Transverse colon (tissue), 4 donors: Measurements from ENCODE around the gene CUTA. TPM values are rescaled to one million over a fixed set of nuclear protein-coding genes. Genes with fewer than 3 reads are reported as not detected.
A peak's percentile ranks its signal among the peaks of the same experiment; 100 is the strongest.

ENCODE experiments used
- DNase-seq: peaks from one replicate; pipeline ENCODE4 v3.0.0-alpha.2; 2019
- H3K27ac ChIP-seq, 4 donors: fragments of 200-600 bp; sonication (generic); 2 replicates each; pipeline ENCODE4 v1.5.1; 2016 to 2018; ENCODE audit warnings: inconsistent platforms in 4 of 4
- H3K27me3 ChIP-seq: fragments of 200-600 bp; sonication (generic); 2 replicates; pipeline ENCODE4 v1.5.1; 2017; ENCODE audit warnings: inconsistent platforms
- H3K36me3 ChIP-seq, 4 donors: fragments of 200-600 bp; sonication (generic); 2 replicates each; pipeline ENCODE4 v1.5.1; 2017 to 2019; ENCODE audit warnings: inconsistent platforms in 4 of 4
- H3K4me1 ChIP-seq, 4 donors: fragments of 200-600 bp; sonication (generic); 2 replicates each; pipeline ENCODE4 v1.5.1; 2017 to 2020; ENCODE audit warnings: inconsistent platforms in 4 of 4
- H3K4me3 ChIP-seq, 4 donors: fragments of 200-600 bp; sonication (generic); 1 replicate in 1 of 4; 2 replicates in 3 of 4; pipeline versions ENCODE4 v1.5.1 to v1.6.1; 2017 to 2019; ENCODE audit warnings: inconsistent platforms in 4 of 4
- H3K9me3 ChIP-seq, 2 donors: fragments of 200-600 bp; sonication (generic); 2 replicates each; pipeline ENCODE4 v1.5.1; 2017 to 2019; ENCODE audit warnings: inconsistent platforms in 2 of 2
- CTCF ChIP-seq, 5 experiments: fragments of 200-600 bp in 3 of 5; fragments of 450-650 bp in 2 of 5; sonication (generic) in 3 of 5; IDR thresholded peaks; 1 replicate in 2 of 5; 2 replicates in 3 of 5; pipeline ENCODE4 v1.5.1; 2016 to 2017; ENCODE audit warnings: antibody characterized with exemption in 5 of 5, inconsistent platforms in 3 of 5, mild to moderate bottlenecking in 2 of 5, moderate library complexity in 1 of 5
- EP300 ChIP-seq: sonication (generic); formaldehyde crosslinking; IDR thresholded peaks from one replicate; pipeline ENCODE4 v1.6.1; 2017; ENCODE audit warnings: antibody characterized with exemption, low read depth
- POLR2A ChIP-seq: fragments of 450-650 bp; IDR thresholded peaks from one replicate; pipeline ENCODE4 v1.6.1; 2016; ENCODE audit warnings: antibody characterized with exemption, mild to moderate bottlenecking, moderate library complexity
- POLR2AphosphoS5 ChIP-seq, 3 donors: sonication (generic); formaldehyde crosslinking; IDR thresholded peaks; one replicate each; pipeline ENCODE4 v1.6.1; 2016; ENCODE audit warnings: antibody characterized with exemption in 3 of 3
- WGBS, 2 donors: methylation state at CpG; one replicate each; pipeline ENCODE4 v1.1.5; 2018; ENCODE audit warnings: low coverage in 1 of 2; 5-methylcytosine and 5-hydroxymethylcytosine counted together
- in situ Hi-C, 4 donors: fragments of 200-750 bp; cut with MboI; loops; one replicate each; pipeline versions ENCODE4 v1.15.0 to v1.15.1; 2017; ENCODE audit warnings: low sequenced_read_pairs in 3 of 4, low pct_ligation_motif_present in 1 of 4, low pct_unique_long_range_greater_than_20kb in 1 of 4
- intact Hi-C: fragments of 100-400 bp; cut with DNase I; formaldehyde crosslinking; loops from one replicate; pipeline ENCODE4 v1.15.1; 2023; ENCODE audit warnings: low total_unique reads
- total RNA-seq, 4 donors: library from RNA; depleted of rRNA; stranded (reverse); fragments of >200 nt; gene quantifications; one replicate each; pipeline ENCODE4 v1.1.0, GENCODE V29; 2016

The CUTA gene
- total RNA-seq, 4 donors from 2014 or later: 18.9 to 134 (median 91.3) TPM

- H3K27ac ChIP-seq: no peak overlapping the region
Observed at GRCh38 chr6:33413241-33414120, 4.4 kb downstream of the CUTA start.

GRCh38 chr6:33412140-33413009 is 5.5 kb downstream of the CUTA start:
- TF ChIP-seq POLR2A: no peak
- no peak for TF ChIP-seq CTCF (IDR thresholded peaks at IDR 0.05)
- TF ChIP-seq POLR2AphosphoS5 (IDR thresholded peaks at IDR 0.05): no peak
- TF ChIP-seq EP300: no peak
- Histone ChIP-seq H3K27me3 (no peaks in the 10 kb centered on the region), H3K36me3 (peaks cover 0 to 24% (median 8%) of the 10 kb centered on the region in 4 donors), H3K9me3 (no peaks in the 10 kb centered on the region), H3K27ac (peak overlapping the region; percentile 97 to 99 (median 98)), H3K4me3 (peak overlapping the region in 1 of 4 donors; percentile 95), H3K4me1 (peaks cover 23 to 53% (median 38%) of the 10 kb centered on the region in 4 donors)
- 92% methylated on average over 2 to 10 of the region's 10 CpGs for WGBS, 2 donors
- DNase-seq: no peak
- intact Hi-C loops: loop anchor here (10.0 kb wide), 1 partner anchor 98 kb away; the partner anchor contains the start of genes TAPBP and ZBTB22
- in situ Hi-C loops: loop anchor here in 1 of 4 donors (25.0 kb wide), 1 partner anchor 450 kb away; the partner anchor contains the start of genes BRD2 and HLA-DMA

More at GRCh38 chr6:33413241-33414120, 4.4 kb downstream of the CUTA start:
- in situ Hi-C loops: loop anchor here in 1 of 4 donors (25.0 kb wide), 1 partner anchor 451 kb away; the partner anchor contains the start of genes BRD2 and HLA-DMA
- intact Hi-C loops: loop anchor here (10.0 kb wide), 1 partner anchor 99 kb away; the partner anchor contains the start of genes TAPBP and ZBTB22
- H3K4me3 ChIP-seq: no peak overlapping the region
- H3K27me3 ChIP-seq: no peaks in the 10 kb centered on the region
- TF ChIP-seq POLR2A: no peak
- no peak for TF ChIP-seq EP300
- TF ChIP-seq CTCF (IDR thresholded peaks at IDR 0.05): no peak
- no peak for TF ChIP-seq POLR2AphosphoS5 (IDR thresholded peaks at IDR 0.05)
- WGBS, 2 donors: 80 to 88% methylated on average over 8 to 14 of the region's 14 CpGs
- DNase-seq: no peak
- peaks cover 26 to 58% (median 41%) of the 10 kb centered on the region in 4 donors for H3K4me1 ChIP-seq
- H3K36me3 ChIP-seq: peaks cover 0 to 24% (median 8%) of the 10 kb centered on the region in 4 donors
- no peaks in the 10 kb centered on the region for H3K9me3 ChIP-seq

GRCh38 chr6:33411632-33412005 is 6.3 kb downstream of the CUTA start:
- WGBS, 2 donors: 55 to 63% methylated on average over 3 to 6 of the region's 6 CpGs
- in situ Hi-C loops: loop anchor here in 1 of 4 donors (25.0 kb wide), 1 partner anchor 449 kb away; the partner anchor contains the start of genes BRD2 and HLA-DMA
- intact Hi-C loops: loop anchor here (10.0 kb wide), 1 partner anchor 97 kb away; the partner anchor contains the start of genes TAPBP and ZBTB22
- Histone ChIP-seq H3K9me3 (no peaks in the 10 kb centered on the region), H3K27ac (peak overlapping the region; percentile 97 to 99 (median 98)), H3K36me3 (peaks cover 0 to 24% (median 8%) of the 10 kb centered on the region in 4 donors), H3K27me3 (no peaks in the 10 kb centered on the region), H3K4me3 (peak overlapping the region; percentile 95 to 99 (median 96)), H3K4me1 (peaks cover 18 to 46% (median 30%) of the 10 kb centered on the region in 4 donors)
- no peak for TF ChIP-seq CTCF (IDR thresholded peaks at IDR 0.05)
- TF ChIP-seq POLR2A: no peak
- no peak for TF ChIP-seq EP300
- TF ChIP-seq POLR2AphosphoS5 (IDR thresholded peaks at IDR 0.05): no peak
- no peak for DNase-seq
